ENCODE data around the gene ILRUN.

DNA sequence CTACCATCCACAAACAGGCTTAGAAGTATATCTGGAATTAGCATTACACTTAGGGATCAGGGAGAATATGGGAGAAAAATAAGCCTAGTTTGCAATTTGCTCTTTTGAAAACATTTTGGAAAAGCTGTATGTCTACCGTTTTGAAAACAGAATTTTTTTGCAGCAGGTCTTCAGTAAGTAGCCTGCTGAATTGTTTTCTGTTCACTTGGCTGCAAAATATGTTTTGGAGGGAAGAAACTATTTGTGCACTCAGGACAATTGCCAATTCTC lies 39.6 kb downstream of the ILRUN start:
- TF ChIP-seq, protein P1, sequence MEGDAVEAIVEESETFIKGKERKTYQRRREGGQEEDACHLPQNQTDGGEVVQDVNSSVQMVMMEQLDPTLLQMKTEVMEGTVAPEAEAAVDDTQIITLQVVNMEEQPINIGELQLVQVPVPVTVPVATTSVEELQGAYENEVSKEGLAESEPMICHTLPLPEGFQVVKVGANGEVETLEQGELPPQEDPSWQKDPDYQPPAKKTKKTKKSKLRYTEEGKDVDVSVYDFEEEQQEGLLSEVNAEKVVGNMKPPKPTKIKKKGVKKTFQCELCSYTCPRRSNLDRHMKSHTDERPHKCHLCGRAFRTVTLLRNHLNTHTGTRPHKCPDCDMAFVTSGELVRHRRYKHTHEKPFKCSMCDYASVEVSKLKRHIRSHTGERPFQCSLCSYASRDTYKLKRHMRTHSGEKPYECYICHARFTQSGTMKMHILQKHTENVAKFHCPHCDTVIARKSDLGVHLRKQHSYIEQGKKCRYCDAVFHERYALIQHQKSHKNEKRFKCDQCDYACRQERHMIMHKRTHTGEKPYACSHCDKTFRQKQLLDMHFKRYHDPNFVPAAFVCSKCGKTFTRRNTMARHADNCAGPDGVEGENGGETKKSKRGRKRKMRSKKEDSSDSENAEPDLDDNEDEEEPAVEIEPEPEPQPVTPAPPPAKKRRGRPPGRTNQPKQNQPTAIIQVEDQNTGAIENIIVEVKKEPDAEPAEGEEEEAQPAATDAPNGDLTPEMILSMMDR (IDR thresholded peaks at IDR 0.05) = no peak
- TF ChIP-seq EP300 (IDR thresholded peaks at IDR 0.05; ENCODE audit: borderline replicate concordance in 1 of 2, low read depth in 1 of 2, low read length in 1 of 2) (no peak), SMC3 (IDR thresholded peaks at IDR 0.05; ENCODE audit: low read depth, low read length) (no peak), RCOR1 (IDR thresholded peaks at IDR 0.05; ENCODE audit: low read length) (no peak), POLR2AphosphoS5 (IDR thresholded peaks at IDR 0.05; ENCODE audit: low read depth, low read length) (no peak), RFX5 (IDR thresholded peaks at IDR 0.05; ENCODE audit: low read length) (no peak)
